GM18517 (cell line): ENCODE data around the gene GPR61.

ENCODE experiments used
- ATAC-seq: cut with Tn5 transposase; IDR thresholded peaks from one replicate; pipeline ENCODE4 v1.9.1; 2021; ENCODE audit warnings: mild to moderate bottlenecking, moderate library complexity; ENCODE audit not compliant: unreplicated experiment

Gene GPR61

GRCh38 chr1:109535481-109535880 lies 4.2 kb upstream of the GPR61 start:
- no peak for ATAC-seq

GRCh38 chr1:109535971-109536491 lies 3.6 kb upstream of the GPR61 start:
- no peak for ATAC-seq

GRCh38 chr1:109537450-109538178 lies 2.1 kb upstream of the GPR61 start:
- ATAC-seq = no peak

- ATAC-seq = no peak
Observed at GRCh38 chr1:109538827-109539555, 681 bp upstream of the GPR61 start.

- ATAC-seq = no peak
Observed at GRCh38 chr1:109541102-109541501, 1.4 kb downstream of the GPR61 start.

- no peak for ATAC-seq
Observed at GRCh38 chr1:109542657-109543056, 3.0 kb downstream of the GPR61 start.

GRCh38 chr1:109543283-109543987 lies 3.8 kb downstream of the GPR61 start:
- no peak for ATAC-seq

GRCh38 chr1:109543988-109544735 lies 4.5 kb downstream of the GPR61 start:
- ATAC-seq = no peak

GRCh38 chr1:109546311-109547109 lies 6.8 kb downstream of the GPR61 start:
- ATAC-seq = no peak

- ATAC-seq = no peak
Observed at GRCh38 chr1:109547463-109548320, 8.0 kb downstream of the GPR61 start.

- ATAC-seq = peak; percentile 82
Observed at GRCh38 chr1:109548321-109549267, 8.9 kb downstream of the GPR61 start, which contains the start of gene GNAI3. Gene GNAI3 (plus strand): TSS chr1:109548615. CDS start chr1:109548721, 106 bp downstream.

GRCh38 chr1:109556563-109556962 lies 16.9 kb downstream of the GPR61 start:
- ATAC-seq = no peak

GRCh38 chr1:109557520-109557919 lies 17.8 kb downstream of the GPR61 start:
- ATAC-seq = no peak

- no peak for ATAC-seq
Observed at GRCh38 chr1:109559995-109560394, 20.3 kb downstream of the GPR61 start.

- no peak for ATAC-seq
Observed at GRCh38 chr1:109564194-109564878, 24.7 kb downstream of the GPR61 start.

- ATAC-seq = no peak
Observed at GRCh38 chr1:109565241-109565640, 25.6 kb downstream of the GPR61 start.

- no peak for ATAC-seq
Observed at GRCh38 chr1:109566982-109567381, 27.3 kb downstream of the GPR61 start.
